PC-9 (cell line): ENCODE results near the gene PNMA8B. TPM values are rescaled to one million over a fixed set of nuclear protein-coding genes. Genes with fewer than 3 reads are reported as not detected.

Experiments
- BruUV-seq: library from RNA; stranded (reverse); fragments of 400-500 nt; replicated peaks from 2 replicates; lab custom pipeline; 2021; lab: Mats Ljungman, UMichigan
- CTCF ChIA-PET: fragments of 300-600 bp; sonication (Branson Sonifier 250); formaldehyde crosslinking; loops from one replicate; lab custom pipeline; 2022; ENCODE audit warnings: antibody characterized with exemption; lab: Charles Lee
- POLR2A ChIA-PET: fragments of 300-600 bp; sonication (Branson Sonifier 250); formaldehyde crosslinking; loops from one replicate; lab custom pipeline; 2022; ENCODE audit warnings: antibody characterized with exemption; ENCODE audit not compliant: unreplicated experiment; lab: Charles Lee
- DNase-seq, 2 experiments: peaks; one replicate each; pipeline versions ENCODE4 v3.0.0 to v3.0.0-alpha.2; 2015 to 2022; ENCODE audit warnings: mixed read lengths in 1 of 2
- H2AFZ ChIP-seq: fragments of 200-600 bp; sonication (generic); 2 replicates; pipeline ENCODE4 v1.8.1; 2017; ENCODE audit warnings: antibody characterized with exemption
- H3F3A ChIP-seq: fragments of 200-600 bp; sonication (generic); 2 replicates; pipeline ENCODE4 v1.8.1; 2017; ENCODE audit warnings: antibody characterized with exemption, mild to moderate bottlenecking, low read depth; ENCODE audit not compliant: insufficient read depth
- H3K27ac ChIP-seq: fragments of 200-600 bp; sonication (generic); 2 replicates; pipeline ENCODE4 v1.6.1; 2016; ENCODE audit warnings: mixed run types
- H3K27me3 ChIP-seq: fragments of 200-600 bp; sonication (generic); 2 replicates; pipeline ENCODE4 v1.6.1; 2016; ENCODE audit warnings: low read depth, mixed run types; ENCODE audit not compliant: insufficient read depth
- H3K36me3 ChIP-seq: fragments of 200-600 bp; sonication (generic); 2 replicates; pipeline ENCODE4 v1.6.1; 2016; ENCODE audit warnings: low read depth, mixed run types
- H3K4me1 ChIP-seq: fragments of 200-600 bp; sonication (generic); replicated peaks from 2 replicates; pipeline ENCODE4 v1.6.1; 2016; ENCODE audit warnings: mixed run types; ENCODE audit not compliant: insufficient read depth
- H3K4me2 ChIP-seq: fragments of 200-600 bp; sonication (generic); 2 replicates; pipeline ENCODE4 v1.6.1; 2017; ENCODE audit warnings: mixed run types
- H3K4me3 ChIP-seq: fragments of 200-600 bp; sonication (generic); 2 replicates; pipeline ENCODE4 v1.6.1; 2016; ENCODE audit warnings: mixed run types
- H3K79me2 ChIP-seq: fragments of 200-600 bp; sonication (generic); 2 replicates; pipeline ENCODE4 v1.6.1; 2017; ENCODE audit warnings: low read depth, mixed run types
- H3K9me2 ChIP-seq: fragments of 200-600 bp; sonication (generic); 2 replicates; pipeline ENCODE4 v1.8.1; 2017; ENCODE audit warnings: mild to moderate bottlenecking; ENCODE audit not compliant: insufficient read depth
- H3K9me3 ChIP-seq: fragments of 200-600 bp; sonication (generic); 2 replicates; pipeline ENCODE4 v1.8.1; 2016; ENCODE audit warnings: low read depth; ENCODE audit not compliant: insufficient read depth
- H4K20me1 ChIP-seq: fragments of 200-600 bp; sonication (generic); 2 replicates; pipeline ENCODE4 v1.8.1; 2017; ENCODE audit not compliant: insufficient read depth
- CTCF ChIP-seq: fragments of 200-600 bp; sonication (generic); conservative IDR thresholded peaks from 2 replicates; pipeline ENCODE4 v1.6.1; 2017; ENCODE audit warnings: mixed run types, antibody characterized with exemption, mild to moderate bottlenecking, moderate library complexity
- EZH2 ChIP-seq: fragments of 200-600 bp; sonication (generic); IDR thresholded peaks from 2 replicates; pipeline ENCODE4 v1.8.0; 2017; ENCODE audit warnings: antibody characterized with exemption, low read depth
- intact Hi-C: fragments of 100-400 bp; cut with micrococcal nuclease; formaldehyde crosslinking; loops from one replicate; pipeline ENCODE4 v1.10.0; 2022; ENCODE audit not compliant: unreplicated experiment
- total RNA-seq: library from RNA; stranded (reverse); gene quantifications from 2 replicates; pipeline ENCODE4 v1.2.3, GENCODE V29; 2021

PNMA8B gene
- total RNA-seq, 1 experiment from 2014 or later, result not detected

GRCh38 chr19:46448601-46449000 is 47.1 kb downstream of the PNMA8B start:
- BruUV-seq, result no TSS peak
- ChIA-PET CTCF (no interaction called here), POLR2A (interaction anchor here (0.6 kb wide), 1 partner anchor 94 kb away, joined by 3 read pairs; no protein-coding TSS in a partner anchor)
- Histone ChIP-seq H3K4me3 (no peak overlapping the region), H3K36me3 (no peaks in the 10 kb centered on the region), H2AFZ (no peak overlapping the region), H3K4me1 (no peaks in the 10 kb centered on the region), H3F3A (no peaks in the 10 kb centered on the region), H3K79me2 (no peaks in the 10 kb centered on the region), H3K9me3 (no peaks in the 10 kb centered on the region), H4K20me1 (no peaks in the 10 kb centered on the region), H3K27ac (no peak overlapping the region), H3K4me2 (no peak overlapping the region), H3K27me3 (peaks cover 36% of the 10 kb centered on the region), H3K9me2 (no peaks in the 10 kb centered on the region)
- intact Hi-C loops, result no loop called here
- no peak for DNase-seq
- TF ChIP-seq CTCF, result no peak
- TF ChIP-seq EZH2, result no peak

DNA sequence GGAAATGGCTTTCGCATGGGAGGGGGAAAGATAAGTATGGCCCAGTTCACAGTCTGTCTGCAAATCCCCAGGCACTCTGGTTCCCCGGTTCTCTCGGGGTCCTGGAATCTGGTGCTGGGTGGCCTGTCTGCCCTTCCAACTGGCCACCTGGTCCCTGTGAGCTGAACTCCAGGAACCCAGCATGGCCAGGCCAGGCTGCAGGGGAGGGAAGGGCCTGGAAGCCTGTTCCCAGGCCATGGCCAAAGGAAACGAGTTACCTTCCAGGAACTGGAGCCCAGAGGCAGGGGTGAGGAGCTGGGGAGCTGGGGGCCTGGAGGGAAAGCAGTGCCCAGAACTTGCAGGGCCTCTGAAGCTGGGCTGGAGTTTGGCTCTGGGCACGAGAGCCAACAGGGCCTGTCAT is 47.8 kb downstream of the PNMA8B start:
- Histone ChIP-seq H3K4me1 (peaks cover 5% of the 10 kb centered on the region), H3K9me3 (no peaks in the 10 kb centered on the region), H3F3A (0 out of 2 replicates have a peak, but pooled peaks cover 3% of the 10 kb centered on the region), H3K4me3 (no peak overlapping the region), H3K4me2 (no peak overlapping the region), H4K20me1 (no peaks in the 10 kb centered on the region), H3K27me3 (peaks cover 32% of the 10 kb centered on the region), H3K27ac (no peak overlapping the region), H3K36me3 (no peaks in the 10 kb centered on the region), H3K79me2 (no peaks in the 10 kb centered on the region), H2AFZ (no peak overlapping the region), H3K9me2 (no peaks in the 10 kb centered on the region)
- intact Hi-C loops, result no loop called here
- no peak for TF ChIP-seq CTCF
- POLR2A ChIA-PET, result interaction anchor here (0.6 kb wide), 1 partner anchor 93 kb away, joined by 3 read pairs; no protein-coding TSS in a partner anchor
- no peak for DNase-seq
- BruUV-seq, result no TSS peak
- CTCF ChIA-PET, result no interaction called here

DNA sequence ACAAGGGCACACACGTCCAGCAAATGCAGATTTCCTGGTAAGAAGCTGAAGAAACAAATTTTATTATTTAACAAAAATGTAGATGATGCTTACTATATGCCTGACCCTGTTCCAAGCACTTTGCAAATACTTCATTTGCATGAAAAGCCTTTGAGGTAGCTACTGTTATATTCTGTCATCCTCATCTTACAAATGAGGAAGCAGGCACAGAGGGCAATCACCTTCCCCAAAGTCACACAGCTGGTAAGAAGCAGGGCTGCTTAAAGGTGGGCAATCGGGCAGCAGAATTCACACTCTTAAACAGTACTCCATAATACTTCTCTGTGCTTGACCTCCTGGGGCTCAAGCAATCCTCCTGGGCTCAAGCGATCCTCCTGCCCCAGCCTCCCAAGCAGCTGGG is 48.7 kb downstream of the PNMA8B start:
- H3K27me3 ChIP-seq, result peaks cover 26% of the 10 kb centered on the region
- no peak overlapping the region for H3K4me3 ChIP-seq
- intact Hi-C loops, result no loop called here
- no peaks in the 10 kb centered on the region for H3K9me2 ChIP-seq
- no peaks in the 10 kb centered on the region for H3K79me2 ChIP-seq
- DNase-seq, result no peak
- H3K4me1 ChIP-seq, result peaks cover 10% of the 10 kb centered on the region
- BruUV-seq, result no TSS peak
- no peaks in the 10 kb centered on the region for H4K20me1 ChIP-seq
- CTCF ChIA-PET, result interaction anchor here (0.6 kb wide), 1 partner anchor 70 kb away, joined by 3 read pairs; no protein-coding TSS in a partner anchor
- H2AFZ ChIP-seq, result no peak overlapping the region
- H3K9me3 ChIP-seq, result no peaks in the 10 kb centered on the region
- POLR2A ChIA-PET, result no interaction called here
- no peak overlapping the region for H3K27ac ChIP-seq
- H3K4me2 ChIP-seq, result no peak overlapping the region
- 0 out of 2 replicates have a peak, but pooled peaks cover 3% of the 10 kb centered on the region for H3F3A ChIP-seq
- TF ChIP-seq EZH2, result no peak
- no peak for TF ChIP-seq CTCF
- no peaks in the 10 kb centered on the region for H3K36me3 ChIP-seq
